HepG2 (cell line): Measurements from ENCODE around the gene RHOT2. TPM values are rescaled to one million over a fixed set of nuclear protein-coding genes. Genes with fewer than 3 reads are reported as not detected.

ENCODE experiments used
- ARNT2 ChIP-seq: sonication (generic); formaldehyde crosslinking; IDR thresholded peaks from 2 replicates; pipeline ENCODE4 v1.8.0; 2022; ENCODE audit warnings: mild to moderate bottlenecking, low read depth, missing genetic modification reagents, moderate library complexity
- ARNTL ChIP-seq: sonication (generic); formaldehyde crosslinking; IDR thresholded peaks from 2 replicates; pipeline ENCODE4 v1.4.0; 2020; ENCODE audit warnings: mild to moderate bottlenecking, missing genetic modification reagents
- CBX5 ChIP-seq: sonication (generic); formaldehyde crosslinking; IDR thresholded peaks from 2 replicates; pipeline ENCODE4 v1.4.0; 2020; ENCODE audit warnings: missing genetic modification reagents, borderline replicate concordance
- ESRRA ChIP-seq: sonication (generic); formaldehyde crosslinking; IDR thresholded peaks from 2 replicates; pipeline ENCODE4 v1.5.1; 2020; ENCODE audit warnings: mild to moderate bottlenecking, low read depth, missing genetic modification reagents
- MEIS1 ChIP-seq: sonication (generic); formaldehyde crosslinking; IDR thresholded peaks from 2 replicates; pipeline ENCODE4 v1.9.0; 2021; ENCODE audit warnings: mild to moderate bottlenecking, missing genetic modification reagents, moderate library complexity, borderline replicate concordance
- MLLT10 ChIP-seq: sonication (generic); formaldehyde crosslinking; IDR thresholded peaks from 2 replicates; pipeline ENCODE4 v1.4.0; 2020; ENCODE audit warnings: missing genetic modification reagents
- MTA1 ChIP-seq: sonication (generic); formaldehyde crosslinking; IDR thresholded peaks from 2 replicates; pipeline ENCODE4 v1.4.0; 2020; ENCODE audit warnings: missing genetic modification reagents, mild to moderate bottlenecking, borderline replicate concordance
- NCOA1 ChIP-seq: sonication (generic); formaldehyde crosslinking; IDR thresholded peaks from 2 replicates; pipeline ENCODE4 v1.9.0; 2021; ENCODE audit warnings: missing genetic modification reagents
- PHF5A ChIP-seq: IDR thresholded peaks from one replicate; pipeline ENCODE4 v1.6.1; 2018; ENCODE audit warnings: low read depth, missing genetic modification reagents; ENCODE audit not compliant: unreplicated experiment
- SIX1 ChIP-seq: sonication (generic); formaldehyde crosslinking; IDR thresholded peaks from 2 replicates; pipeline ENCODE4 v1.4.0; 2020; ENCODE audit warnings: missing genetic modification reagents, borderline replicate concordance
- SMAD1 ChIP-seq: sonication (generic); formaldehyde crosslinking; IDR thresholded peaks from 2 replicates; pipeline ENCODE4 v1.4.0; 2020; ENCODE audit warnings: missing genetic modification reagents, low read depth, mild to moderate bottlenecking, borderline replicate concordance
- STAT5B ChIP-seq: sonication (generic); formaldehyde crosslinking; IDR thresholded peaks from 2 replicates; pipeline ENCODE4 v1.4.0; 2020; ENCODE audit warnings: missing genetic modification reagents
- TOE1 ChIP-seq: sonication (generic); formaldehyde crosslinking; IDR thresholded peaks from 2 replicates; pipeline ENCODE4 v1.4.0; 2020; ENCODE audit warnings: mild to moderate bottlenecking, missing genetic modification reagents
- ZNF292 ChIP-seq: sonication (generic); formaldehyde crosslinking; IDR thresholded peaks from 2 replicates; pipeline ENCODE4 v1.8.1; 2022; ENCODE audit warnings: mild to moderate bottlenecking, low read depth, missing genetic modification reagents, borderline replicate concordance
- ZNF496 ChIP-seq: sonication (generic); formaldehyde crosslinking; IDR thresholded peaks from 2 replicates; pipeline ENCODE4 v1.8.1; 2023; ENCODE audit warnings: mild to moderate bottlenecking, moderate library complexity, missing genetic modification reagents; ENCODE audit not compliant: insufficient replicate concordance
- ZNF772 ChIP-seq: sonication (generic); formaldehyde crosslinking; IDR thresholded peaks from 2 replicates; pipeline ENCODE4 v1.5.0; 2020; ENCODE audit warnings: mild to moderate bottlenecking, missing genetic modification reagents
- polyA plus RNA-seq, 8 experiments: library from polyadenylated mRNA; depleted of rRNA in 3 of 8; stranded (reverse) in 7 of 8; unstranded in 1 of 8; fragments of >200 nt; fragmentation: Illumina TruSeq in 4 of 8; extraction: Trizol in 4 of 8; gene quantifications; 2 replicates each; pipeline versions ENCODE4 v1.2.1 to v1.2.3, GENCODE V29; 2011 to 2016; ENCODE audit warnings: low read depth in 4 of 8, missing spikeins in 1 of 8, mixed read lengths in 1 of 8; ENCODE audit not compliant: insufficient read depth in 1 of 8
- total RNA-seq, 5 experiments: library from RNA; depleted of rRNA; stranded (reverse); fragments of >200 nt; fragmentation: Illumina TruSeq; extraction: Trizol; gene quantifications; 2 replicates each; pipeline ENCODE4 v1.2.3, GENCODE V29; 2016; ENCODE audit warnings: low read depth in 1 of 5
- TF ChIP-seq, protein P1 (sequence below): sonication (generic); formaldehyde crosslinking; IDR thresholded peaks from 2 replicates; pipeline ENCODE4 v1.4.0; 2020; ENCODE audit warnings: missing genetic modification reagents, borderline replicate concordance
- TF ChIP-seq, protein P2 (sequence below): sonication (generic); formaldehyde crosslinking; IDR thresholded peaks from 2 replicates; pipeline ENCODE4 v1.4.0; 2020; ENCODE audit warnings: missing genetic modification reagents
- TF ChIP-seq, protein P3 (sequence below): IDR thresholded peaks from 2 replicates; pipeline ENCODE4 v1.6.1; 2016; ENCODE audit warnings: control low read depth
- TF ChIP-seq, protein P4 (sequence below): sonication (generic); formaldehyde crosslinking; IDR thresholded peaks from 2 replicates; pipeline ENCODE4 v1.4.0; 2020; ENCODE audit warnings: missing genetic modification reagents

RHOT2 gene
- total and polyA plus RNA-seq, 2 of the 13 experiments (the other 11 are each of a cell fraction or from before 2014, with no cell fraction given) = 63.6 to 76.9 TPM

DNA sequence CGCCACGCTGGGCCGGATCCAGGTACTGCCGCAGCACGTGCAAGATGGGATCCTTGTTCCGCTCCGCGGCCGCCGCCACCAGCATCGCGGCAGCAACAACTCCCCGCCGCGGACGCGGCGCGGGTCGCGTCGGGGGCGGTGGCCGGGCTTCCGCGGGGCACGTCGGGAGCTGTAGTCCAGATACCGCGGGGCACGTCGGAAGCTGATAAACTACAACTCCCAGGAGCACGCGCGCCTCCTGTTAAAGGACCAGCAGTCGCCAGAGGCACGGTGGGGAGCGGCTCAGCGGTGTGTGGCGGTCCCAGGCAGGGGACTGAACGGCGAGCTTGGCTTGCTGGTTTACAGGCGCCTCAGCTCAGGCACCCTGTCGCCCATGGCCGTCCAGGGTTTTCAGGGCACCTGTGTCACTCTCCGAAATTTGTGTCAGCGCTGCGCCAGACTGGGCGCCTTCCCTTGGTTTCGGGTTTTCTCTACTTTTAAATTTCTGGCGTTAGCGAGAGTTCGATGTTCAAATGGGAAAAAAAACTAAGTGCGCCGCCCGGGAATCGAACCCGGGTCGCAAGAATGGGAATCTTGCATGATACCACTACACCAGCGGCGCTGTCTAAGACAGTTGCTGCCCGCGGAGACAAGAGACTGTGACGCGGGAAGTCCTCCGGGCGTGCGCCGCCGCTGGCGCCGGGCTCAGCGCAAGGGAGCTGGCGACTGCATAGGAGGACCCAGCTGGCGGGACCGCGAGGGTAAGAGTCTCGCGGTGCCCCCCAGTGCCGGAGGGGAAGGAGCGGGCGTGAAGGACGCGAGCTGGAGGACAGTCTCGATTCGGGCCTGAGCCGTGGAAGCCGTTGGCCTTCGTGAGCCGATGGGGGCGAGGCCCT is 31.5 kb upstream of the RHOT2 start, which contains the start of gene METTL26 (continued):
- TF ChIP-seq, protein P1, sequence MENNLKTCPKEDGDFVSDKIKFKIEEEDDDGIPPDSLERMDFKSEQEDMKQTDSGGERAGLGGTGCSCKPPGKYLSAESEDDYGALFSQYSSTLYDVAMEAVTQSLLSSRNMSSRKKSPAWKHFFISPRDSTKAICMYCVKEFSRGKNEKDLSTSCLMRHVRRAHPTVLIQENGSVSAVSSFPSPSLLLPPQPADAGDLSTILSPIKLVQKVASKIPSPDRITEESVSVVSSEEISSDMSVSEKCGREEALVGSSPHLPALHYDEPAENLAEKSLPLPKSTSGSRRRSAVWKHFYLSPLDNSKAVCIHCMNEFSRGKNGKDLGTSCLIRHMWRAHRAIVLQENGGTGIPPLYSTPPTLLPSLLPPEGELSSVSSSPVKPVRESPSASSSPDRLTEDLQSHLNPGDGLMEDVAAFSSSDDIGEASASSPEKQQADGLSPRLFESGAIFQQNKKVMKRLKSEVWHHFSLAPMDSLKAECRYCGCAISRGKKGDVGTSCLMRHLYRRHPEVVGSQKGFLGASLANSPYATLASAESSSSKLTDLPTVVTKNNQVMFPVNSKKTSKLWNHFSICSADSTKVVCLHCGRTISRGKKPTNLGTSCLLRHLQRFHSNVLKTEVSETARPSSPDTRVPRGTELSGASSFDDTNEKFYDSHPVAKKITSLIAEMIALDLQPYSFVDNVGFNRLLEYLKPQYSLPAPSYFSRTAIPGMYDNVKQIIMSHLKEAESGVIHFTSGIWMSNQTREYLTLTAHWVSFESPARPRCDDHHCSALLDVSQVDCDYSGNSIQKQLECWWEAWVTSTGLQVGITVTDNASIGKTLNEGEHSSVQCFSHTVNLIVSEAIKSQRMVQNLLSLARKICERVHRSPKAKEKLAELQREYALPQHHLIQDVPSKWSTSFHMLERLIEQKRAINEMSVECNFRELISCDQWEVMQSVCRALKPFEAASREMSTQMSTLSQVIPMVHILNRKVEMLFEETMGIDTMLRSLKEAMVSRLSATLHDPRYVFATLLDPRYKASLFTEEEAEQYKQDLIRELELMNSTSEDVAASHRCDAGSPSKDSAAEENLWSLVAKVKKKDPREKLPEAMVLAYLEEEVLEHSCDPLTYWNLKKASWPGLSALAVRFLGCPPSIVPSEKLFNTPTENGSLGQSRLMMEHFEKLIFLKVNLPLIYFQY (CRISPR knock-in tag) = no peak; the same call in 1 of the 2 replicates
- TF ChIP-seq ZNF496 (no peak), CBX5 (CRISPR knock-in tag) (peak; percentile 49; the same call in 1 of the 2 replicates), NCOA1 (CRISPR knock-in tag) (no peak), ZNF292 (CRISPR knock-in tag) (no peak), MLLT10 (no peak), MTA1 (peak; percentile 1; the same call in 1 of the 2 replicates), STAT5B (CRISPR knock-in tag) (no peak; the same call in 1 of the 2 replicates), ARNTL (no peak), PHF5A (peak; percentile 23), ESRRA (CRISPR knock-in tag) (no peak; the same call in none of the 2 replicates), ZNF772 (no peak), SIX1 (peak; percentile 9; the same call in 1 of the 2 replicates), MEIS1 (0 out of 2 replicates have a peak, but pooled peaks have one; percentile 64), TOE1 (CRISPR knock-in tag) (peak; percentile 36; the same call in 1 of the 2 replicates), SMAD1 (CRISPR knock-in tag) (0 out of 2 replicates have a peak, but pooled peaks have one; percentile 35), ARNT2 (peak; percentile 92)
- TF ChIP-seq, protein P2, sequence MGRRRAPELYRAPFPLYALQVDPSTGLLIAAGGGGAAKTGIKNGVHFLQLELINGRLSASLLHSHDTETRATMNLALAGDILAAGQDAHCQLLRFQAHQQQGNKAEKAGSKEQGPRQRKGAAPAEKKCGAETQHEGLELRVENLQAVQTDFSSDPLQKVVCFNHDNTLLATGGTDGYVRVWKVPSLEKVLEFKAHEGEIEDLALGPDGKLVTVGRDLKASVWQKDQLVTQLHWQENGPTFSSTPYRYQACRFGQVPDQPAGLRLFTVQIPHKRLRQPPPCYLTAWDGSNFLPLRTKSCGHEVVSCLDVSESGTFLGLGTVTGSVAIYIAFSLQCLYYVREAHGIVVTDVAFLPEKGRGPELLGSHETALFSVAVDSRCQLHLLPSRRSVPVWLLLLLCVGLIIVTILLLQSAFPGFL (CRISPR knock-in tag) = no peak
- TF ChIP-seq, protein P3, sequence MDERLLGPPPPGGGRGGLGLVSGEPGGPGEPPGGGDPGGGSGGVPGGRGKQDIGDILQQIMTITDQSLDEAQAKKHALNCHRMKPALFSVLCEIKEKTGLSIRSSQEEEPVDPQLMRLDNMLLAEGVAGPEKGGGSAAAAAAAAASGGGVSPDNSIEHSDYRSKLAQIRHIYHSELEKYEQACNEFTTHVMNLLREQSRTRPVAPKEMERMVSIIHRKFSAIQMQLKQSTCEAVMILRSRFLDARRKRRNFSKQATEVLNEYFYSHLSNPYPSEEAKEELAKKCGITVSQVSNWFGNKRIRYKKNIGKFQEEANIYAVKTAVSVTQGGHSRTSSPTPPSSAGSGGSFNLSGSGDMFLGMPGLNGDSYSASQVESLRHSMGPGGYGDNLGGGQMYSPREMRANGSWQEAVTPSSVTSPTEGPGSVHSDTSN (CRISPR knock-in tag) = no peak
- TF ChIP-seq, protein P4, sequence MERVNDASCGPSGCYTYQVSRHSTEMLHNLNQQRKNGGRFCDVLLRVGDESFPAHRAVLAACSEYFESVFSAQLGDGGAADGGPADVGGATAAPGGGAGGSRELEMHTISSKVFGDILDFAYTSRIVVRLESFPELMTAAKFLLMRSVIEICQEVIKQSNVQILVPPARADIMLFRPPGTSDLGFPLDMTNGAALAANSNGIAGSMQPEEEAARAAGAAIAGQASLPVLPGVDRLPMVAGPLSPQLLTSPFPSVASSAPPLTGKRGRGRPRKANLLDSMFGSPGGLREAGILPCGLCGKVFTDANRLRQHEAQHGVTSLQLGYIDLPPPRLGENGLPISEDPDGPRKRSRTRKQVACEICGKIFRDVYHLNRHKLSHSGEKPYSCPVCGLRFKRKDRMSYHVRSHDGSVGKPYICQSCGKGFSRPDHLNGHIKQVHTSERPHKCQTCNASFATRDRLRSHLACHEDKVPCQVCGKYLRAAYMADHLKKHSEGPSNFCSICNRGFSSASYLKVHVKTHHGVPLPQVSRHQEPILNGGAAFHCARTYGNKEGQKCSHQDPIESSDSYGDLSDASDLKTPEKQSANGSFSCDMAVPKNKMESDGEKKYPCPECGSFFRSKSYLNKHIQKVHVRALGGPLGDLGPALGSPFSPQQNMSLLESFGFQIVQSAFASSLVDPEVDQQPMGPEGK (CRISPR knock-in tag) = peak; percentile 37; the same call in 1 of the 2 replicates
